ENCODE data around the gene VWA3B. TPM values are rescaled to one million over a fixed set of nuclear protein-coding genes. Genes with fewer than 3 reads are reported as not detected.
"Not testable (repeated sequence)": the region's sequence is repeated elsewhere in the genome, so short reads cannot be mapped to it uniquely, and the experiment has no call there.

The VWA3B gene
- total RNA-seq, 2 experiments from 2014 or later = not detected

- intact Hi-C loops (cut with micrococcal nuclease) = no loop called here
Measured at GRCh38 chr2:98247383-98247782, 160.4 kb downstream of the VWA3B start.

GRCh38 chr2:98252038-98252773 lies 165.2 kb downstream of the VWA3B start:
- intact Hi-C loops (cut with micrococcal nuclease) = no loop called here
- Mint-ChIP-seq H3K4me3 (no peak overlapping the region), H3K27me3 (peaks cover 3% of the 10 kb centered on the region), H3K27ac (no peak overlapping the region), H3K4me1 (ENCODE audit: low read depth) (no peaks in the 10 kb centered on the region), H3K9me3 (peaks cover 13% of the 10 kb centered on the region), H3K36me3 (no peaks in the 10 kb centered on the region)
- ChIA-PET CTCF (interaction anchor here (1.0 kb wide), 1 partner anchor 17 kb away, joined by 3 read pairs; no protein-coding TSS in a partner anchor), POLR2A (no interaction called here)
- no peak for DNase-seq

More at GRCh38 chr2:98247383-98247782, 160.4 kb downstream of the VWA3B start:
- CTCF ChIA-PET = no interaction called here
- H3K4me1 Mint-ChIP-seq (ENCODE audit: low read depth) = no peaks in the 10 kb centered on the region
- H3K9me3 Mint-ChIP-seq = peaks cover 14% of the 10 kb centered on the region
- H3K27me3 Mint-ChIP-seq = peaks cover 2% of the 10 kb centered on the region
- POLR2A ChIA-PET = no interaction called here
- no peaks in the 10 kb centered on the region for H3K36me3 Mint-ChIP-seq
- no peak overlapping the region for H3K27ac Mint-ChIP-seq
- H3K4me3 Mint-ChIP-seq = no peak overlapping the region
- DNase-seq = no peak

DNA sequence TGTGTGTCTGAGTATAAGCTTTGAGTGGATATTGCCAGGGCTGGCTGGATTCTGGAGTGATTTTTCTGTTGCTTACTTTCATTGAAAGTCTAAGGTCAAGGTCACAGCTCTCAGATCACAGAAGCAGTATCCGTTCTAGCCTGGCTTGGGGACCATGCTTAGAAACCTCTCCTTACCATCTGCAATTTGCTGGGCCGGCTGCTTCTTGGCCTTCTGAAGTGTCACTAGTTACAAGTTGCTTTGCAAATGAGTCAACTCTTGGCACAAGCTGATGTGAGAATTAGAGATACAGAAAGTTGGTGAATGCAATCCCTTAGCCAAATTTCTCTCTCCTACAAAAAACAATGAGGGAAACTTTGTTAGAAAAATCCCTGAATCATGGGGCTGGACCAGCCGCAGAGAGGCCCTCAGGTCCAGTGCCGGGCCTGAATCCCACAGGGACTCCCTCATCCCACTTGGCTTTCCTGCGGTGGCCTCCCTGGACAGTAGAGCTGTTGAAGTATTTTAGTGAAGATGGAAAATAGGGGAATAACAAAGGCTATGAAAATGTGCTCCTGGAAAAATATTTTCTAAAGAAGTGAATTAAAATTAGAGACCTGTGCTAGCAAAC lies 166.6 kb downstream of the VWA3B start:
- ChIA-PET POLR2A (no interaction called here), CTCF (interaction anchor here (2.6 kb wide), 1 partner anchor 16 kb away, joined by 8 read pairs; no protein-coding TSS in a partner anchor)
- Mint-ChIP-seq H3K27me3 (peaks cover 3% of the 10 kb centered on the region), H3K9me3 (peaks cover 2% of the 10 kb centered on the region), H3K27ac (no peak overlapping the region), H3K4me1 (ENCODE audit: low read depth) (no peaks in the 10 kb centered on the region), H3K4me3 (no peak overlapping the region), H3K36me3 (no peaks in the 10 kb centered on the region)
- no peak for DNase-seq
- intact Hi-C loops (cut with micrococcal nuclease) = no loop called here

GRCh38 chr2:98254504-98255059 lies 167.6 kb downstream of the VWA3B start:
- Mint-ChIP-seq H3K36me3 (no peaks in the 10 kb centered on the region), H3K27me3 (peaks cover 3% of the 10 kb centered on the region), H3K4me1 (ENCODE audit: low read depth) (no peaks in the 10 kb centered on the region), H3K9me3 (no peaks in the 10 kb centered on the region), H3K27ac (no peak overlapping the region), H3K4me3 (no peak overlapping the region)
- CTCF ChIA-PET = interaction anchor here (2.6 kb wide), 1 partner anchor 15 kb away, joined by 8 read pairs; no protein-coding TSS in a partner anchor
- intact Hi-C loops (cut with micrococcal nuclease) = no loop called here
- DNase-seq = no peak
- POLR2A ChIA-PET = no interaction called here

- no peak overlapping the region for H3K4me3 Mint-ChIP-seq
- ChIA-PET CTCF (no interaction called here), POLR2A (no interaction called here)
- peaks cover 24% of the 10 kb centered on the region for H3K9me3 Mint-ChIP-seq
- intact Hi-C loops (cut with micrococcal nuclease) = no loop called here
- H3K36me3 Mint-ChIP-seq = peaks cover 8% of the 10 kb centered on the region
- DNase-seq = no peak
- peaks cover 13% of the 10 kb centered on the region for H3K27me3 Mint-ChIP-seq
- H3K27ac Mint-ChIP-seq = no peak overlapping the region
- H3K4me1 Mint-ChIP-seq (ENCODE audit: low read depth) = no peaks in the 10 kb centered on the region
Measured at GRCh38 chr2:98258906-98259305, 171.9 kb downstream of the VWA3B start.

DNA sequence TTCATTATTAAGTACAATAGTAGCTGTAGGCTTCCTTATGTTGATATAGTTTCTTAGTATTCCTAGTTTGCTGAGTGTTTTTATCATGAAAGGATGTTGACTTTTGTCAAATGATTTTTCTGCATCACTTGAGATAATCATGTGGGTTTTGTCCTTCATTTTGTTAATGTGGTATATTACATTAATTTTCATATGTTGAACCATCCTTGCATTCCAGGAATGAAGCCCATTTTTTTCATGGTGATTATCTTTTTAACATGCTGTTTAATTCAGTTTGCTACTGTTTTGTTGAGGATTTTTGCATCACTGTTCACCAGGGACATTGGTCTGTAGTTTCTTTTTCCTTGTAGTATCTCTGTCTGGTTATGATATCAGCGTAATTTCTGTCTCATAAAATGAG lies 176.4 kb downstream of the VWA3B start:
- Mint-ChIP-seq H3K27me3 (peaks cover 13% of the 10 kb centered on the region), H3K4me3 (no peak overlapping the region), H3K9me3 (peaks cover 33% of the 10 kb centered on the region), H3K4me1 (ENCODE audit: low read depth) (no peaks in the 10 kb centered on the region), H3K27ac (no peak overlapping the region), H3K36me3 (peaks cover 10% of the 10 kb centered on the region)
- ChIA-PET POLR2A (no interaction called here), CTCF (no interaction called here)
- DNase-seq = no peak
- intact Hi-C loops (cut with micrococcal nuclease) = no loop called here

GRCh38 chr2:98268225-98268624 lies 181.3 kb downstream of the VWA3B start:
- H3K4me1 Mint-ChIP-seq (ENCODE audit: low read depth); H3K4me3 Mint-ChIP-seq; H3K36me3 Mint-ChIP-seq; intact Hi-C loops (cut with micrococcal nuclease); DNase-seq; H3K27ac Mint-ChIP-seq; H3K27me3 Mint-ChIP-seq: not testable (repeated sequence)
- ChIA-PET POLR2A (interaction anchor here (0.7 kb wide), 1 partner anchor 113 kb away, joined by 3 read pairs; no protein-coding TSS in a partner anchor), CTCF (interaction anchor here (0.9 to 2.2 kb wide), 7 partner anchors 18 to 568 kb away, joined by 3 to 23 read pairs (median 4); no protein-coding TSS in a partner anchor)
- peaks cover 25% of the 10 kb centered on the region for H3K9me3 Mint-ChIP-seq

- POLR2A ChIA-PET = no interaction called here
- peaks cover 15% of the 10 kb centered on the region for H3K9me3 Mint-ChIP-seq
- no peaks in the 10 kb centered on the region for H3K4me1 Mint-ChIP-seq (ENCODE audit: low read depth)
- no peak overlapping the region for H3K27ac Mint-ChIP-seq
- H3K36me3 Mint-ChIP-seq = peaks cover 3% of the 10 kb centered on the region
- H3K4me3 Mint-ChIP-seq = no peak overlapping the region
- intact Hi-C loops (cut with micrococcal nuclease) = loop anchor here (1.0 kb wide), 1 partner anchor 463 kb away; no protein-coding TSS in a partner anchor
- peaks cover 7% of the 10 kb centered on the region for H3K27me3 Mint-ChIP-seq
- CTCF ChIA-PET = interaction anchor here (0.8 to 2.2 kb wide), 13 partner anchors 15 to 569 kb away, joined by 3 to 23 read pairs (median 4); no protein-coding TSS in a partner anchor
- no peak for DNase-seq
Measured at GRCh38 chr2:98269274-98269673, 182.3 kb downstream of the VWA3B start.

DNA sequence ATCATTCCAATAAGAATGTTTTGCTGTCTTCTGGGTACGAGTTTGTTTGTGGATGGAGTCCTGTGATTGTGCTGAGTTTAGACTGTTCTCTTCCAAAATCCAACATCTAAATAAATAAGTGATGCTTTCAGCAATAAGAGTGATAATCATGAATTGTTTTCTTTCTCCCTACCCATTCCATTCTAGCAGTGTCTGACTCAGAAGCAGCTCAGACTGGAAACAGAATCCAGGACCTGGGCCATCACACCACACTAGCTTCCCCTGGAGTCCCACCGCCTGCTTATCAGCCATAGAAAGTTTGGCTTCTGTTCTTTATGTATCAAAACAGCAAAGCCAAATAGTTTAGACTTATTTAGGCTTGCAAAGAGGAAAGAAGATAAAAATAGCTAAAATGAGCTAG lies 182.9 kb downstream of the VWA3B start:
- ChIA-PET POLR2A (no interaction called here), CTCF (interaction anchor here (0.8 to 2.2 kb wide), 12 partner anchors 10 to 463 kb away, joined by 3 to 23 read pairs (median 4); no protein-coding TSS in a partner anchor)
- H3K27me3 Mint-ChIP-seq = peaks cover 8% of the 10 kb centered on the region
- intact Hi-C loops (cut with micrococcal nuclease) = loop anchor here (1.0 kb wide), 1 partner anchor 464 kb away; no protein-coding TSS in a partner anchor
- H3K9me3 Mint-ChIP-seq = peaks cover 11% of the 10 kb centered on the region
- H3K4me1 Mint-ChIP-seq (ENCODE audit: low read depth) = no peaks in the 10 kb centered on the region
- H3K4me3 Mint-ChIP-seq = no peak overlapping the region
- DNase-seq = no peak
- H3K36me3 Mint-ChIP-seq = peaks cover 1% of the 10 kb centered on the region
- H3K27ac Mint-ChIP-seq = no peak overlapping the region

DNA sequence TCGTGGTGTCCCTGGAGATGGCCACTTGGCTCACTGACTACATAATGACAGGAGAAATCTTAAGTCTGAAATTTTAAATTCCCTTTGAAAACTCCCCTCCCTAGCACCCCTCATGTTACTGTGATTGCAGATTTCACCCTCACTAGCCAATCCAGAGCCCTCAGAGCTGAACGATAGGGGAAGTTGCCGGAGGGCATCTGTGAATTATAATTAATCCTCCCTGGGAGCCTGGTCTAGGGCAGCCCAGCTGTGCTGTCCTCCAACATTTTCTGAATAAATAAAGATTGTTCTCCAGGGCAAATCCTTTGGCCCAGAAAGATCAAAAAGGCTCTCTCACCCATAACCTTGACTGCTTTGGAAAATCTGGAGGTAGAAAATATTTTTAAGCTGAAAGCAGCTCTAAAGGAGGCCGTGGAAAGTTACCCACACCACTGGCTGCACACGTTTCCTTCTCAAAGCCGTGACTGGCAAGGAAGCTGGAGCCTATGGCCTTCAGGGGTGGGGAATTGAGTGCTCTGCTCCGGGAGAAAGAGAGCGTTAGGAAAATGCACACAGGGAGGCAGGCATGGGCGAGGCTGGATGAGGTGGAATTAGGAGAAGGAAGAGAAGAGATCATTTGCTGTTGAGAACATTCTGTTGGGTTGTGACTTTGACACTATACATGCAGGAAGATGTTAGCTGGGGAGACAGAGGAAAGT lies 190.3 kb downstream of the VWA3B start:
- H3K4me1 Mint-ChIP-seq (ENCODE audit: low read depth) = no peaks in the 10 kb centered on the region
- H3K9me3 Mint-ChIP-seq = no peaks in the 10 kb centered on the region
- no peak overlapping the region for H3K27ac Mint-ChIP-seq
- intact Hi-C loops (cut with micrococcal nuclease) = no loop called here
- no peak for DNase-seq
- POLR2A ChIA-PET = no interaction called here
- H3K27me3 Mint-ChIP-seq = peaks cover 22% of the 10 kb centered on the region
- CTCF ChIA-PET = no interaction called here
- no peak overlapping the region for H3K4me3 Mint-ChIP-seq
- H3K36me3 Mint-ChIP-seq = no peaks in the 10 kb centered on the region

- H3K4me3 Mint-ChIP-seq = no peak overlapping the region
- intact Hi-C loops (cut with micrococcal nuclease) = no loop called here
- H3K27me3 Mint-ChIP-seq = peaks cover 22% of the 10 kb centered on the region
- no peaks in the 10 kb centered on the region for H3K9me3 Mint-ChIP-seq
- H3K4me1 Mint-ChIP-seq (ENCODE audit: low read depth) = no peaks in the 10 kb centered on the region
- POLR2A ChIA-PET = no interaction called here
- no peak for DNase-seq
- CTCF ChIA-PET = no interaction called here
- no peak overlapping the region for H3K27ac Mint-ChIP-seq
- no peaks in the 10 kb centered on the region for H3K36me3 Mint-ChIP-seq
Measured at GRCh38 chr2:98278074-98278473, 191.1 kb downstream of the VWA3B start.

Measured in activated CD4-positive, alpha-beta memory T cell treated with anti-CD3 and anti-CD28 coated beads for 36 hours (primary cell).